Neural progenitor cell (in vitro differentiated cells): Measurements from ENCODE around the gene OR9A2. TPM values are rescaled to one million over a fixed set of nuclear protein-coding genes. Genes with fewer than 3 reads are reported as not detected.

Experiments used
- DNase-seq: peaks from one replicate; pipeline ENCODE4 v3.0.0-alpha.2; 2016; ENCODE audit warnings: low spot score
- H2AFZ ChIP-seq: fragments of 200-600 bp; sonication (generic); replicated peaks from 2 replicates; pipeline ENCODE4 v1.6.1; 2016; ENCODE audit warnings: antibody characterized with exemption
- H3F3A ChIP-seq: fragments of 200-600 bp; sonication (generic); 2 replicates; pipeline ENCODE4 v1.6.1; 2016; ENCODE audit warnings: antibody characterized with exemption, low read depth
- H3K27ac ChIP-seq: fragments of 200-600 bp; sonication (generic); 2 replicates; pipeline ENCODE4 v1.5.1; 2016; ENCODE audit warnings: mild to moderate bottlenecking
- H3K27me3 ChIP-seq: fragments of 200-600 bp; sonication (generic); 2 replicates; pipeline ENCODE4 v1.6.1; 2016; ENCODE audit warnings: mild to moderate bottlenecking, moderate library complexity
- H3K36me3 ChIP-seq: fragments of 200-600 bp; sonication (generic); 2 replicates; pipeline ENCODE4 v1.5.1; 2016
- H3K4me1 ChIP-seq: fragments of 200-600 bp; sonication (generic); 2 replicates; pipeline ENCODE4 v1.6.1; 2016; ENCODE audit warnings: mixed run types
- H3K4me2 ChIP-seq: fragments of 200-600 bp; sonication (generic); 2 replicates; pipeline ENCODE4 v1.6.1; 2016
- H3K4me3 ChIP-seq: fragments of 200-600 bp; sonication (generic); 2 replicates; pipeline ENCODE4 v1.5.1; 2016
- H3K79me2 ChIP-seq: fragments of 200-600 bp; sonication (generic); 2 replicates; pipeline ENCODE4 v1.6.1; 2016; ENCODE audit warnings: low read depth
- H3K9ac ChIP-seq: fragments of 200-600 bp; sonication (generic); 2 replicates; pipeline ENCODE4 v1.6.1; 2016
- H3K9me3 ChIP-seq: fragments of 200-600 bp; sonication (generic); 2 replicates; pipeline ENCODE4 v1.5.1; 2016; ENCODE audit warnings: low read depth
- H4K20me1 ChIP-seq: fragments of 200-600 bp; sonication (generic); 2 replicates; pipeline ENCODE4 v1.6.1; 2016; ENCODE audit warnings: low read depth
- H3K27ac Mint-ChIP-seq: 3 replicates; pipeline ENCODE4 v1.8.0; 2021; ENCODE audit warnings: mixed read lengths
- H3K27me3 Mint-ChIP-seq: 2 replicates; pipeline ENCODE4 v1.8.0; 2022; ENCODE audit warnings: low read depth, mild to moderate bottlenecking, inconsistent platforms, moderate library complexity, mixed read lengths; ENCODE audit not compliant: insufficient read depth
- H3K36me3 Mint-ChIP-seq: 3 replicates; pipeline ENCODE4 v1.8.0; 2021; ENCODE audit warnings: mixed read lengths
- H3K4me1 Mint-ChIP-seq: 3 replicates; pipeline ENCODE4 v1.8.0; 2021; ENCODE audit warnings: mixed read lengths
- H3K4me3 Mint-ChIP-seq: 3 replicates; pipeline ENCODE4 v1.8.0; 2021; ENCODE audit warnings: mild to moderate bottlenecking, moderate library complexity, mixed read lengths
- H3K9me3 Mint-ChIP-seq: 3 replicates; pipeline ENCODE4 v1.8.0; 2020; ENCODE audit warnings: mixed read lengths
- CTCF ChIP-seq: fragments of 200-600 bp; sonication (generic); IDR thresholded peaks from 2 replicates; pipeline ENCODE4 v1.5.1; 2017; ENCODE audit warnings: antibody characterized with exemption, mild to moderate bottlenecking
- EZH2 ChIP-seq: fragments of 200-600 bp; sonication (generic); IDR thresholded peaks from 2 replicates; pipeline ENCODE4 v1.6.1; 2017; ENCODE audit warnings: antibody characterized with exemption, mild to moderate bottlenecking, moderate library complexity
- EZH2phosphoT487 ChIP-seq: fragments of 200-600 bp; sonication (generic); IDR thresholded peaks from 2 replicates; pipeline ENCODE4 v1.6.1; 2017; ENCODE audit warnings: antibody characterized with exemption
- total RNA-seq: library from RNA; depleted of rRNA; stranded (reverse); fragments of >200 nt; gene quantifications from 2 replicates; pipeline ENCODE4 v1.2.3, GENCODE V29; 2015; ENCODE audit warnings: low replicate concordance

The OR9A2 gene
- total RNA-seq, 1 donor from 2014 or later: not detected

GRCh38 chr7:143042159-143042789 lies 15.3 kb upstream of the OR9A2 start:
- peak overlapping the region; percentile 58 for H3K4me2 ChIP-seq
- TF ChIP-seq CTCF (no peak), EZH2 (no peak), EZH2phosphoT487 (no peak)
- no peak overlapping the region for H3K9ac ChIP-seq
- H3K36me3 Mint-ChIP-seq: no peaks in the 10 kb centered on the region
- H4K20me1 ChIP-seq: no peaks in the 10 kb centered on the region
- DNase-seq: peak; percentile 45
- H3K27me3 Mint-ChIP-seq: no peaks in the 10 kb centered on the region
- no peaks in the 10 kb centered on the region for H3K9me3 Mint-ChIP-seq
- H3K4me3 ChIP-seq: no peak overlapping the region
- H3K27me3 ChIP-seq: no peaks in the 10 kb centered on the region
- H3K4me1 ChIP-seq: peaks cover 16% of the 10 kb centered on the region
- peak overlapping the region; percentile 76 for H3K27ac ChIP-seq
- H3F3A ChIP-seq: peaks cover 12% of the 10 kb centered on the region
- H3K79me2 ChIP-seq: no peaks in the 10 kb centered on the region
- peak overlapping the region; percentile 35 for H3K27ac Mint-ChIP-seq
- H3K4me3 Mint-ChIP-seq: no peak overlapping the region
- no peaks in the 10 kb centered on the region for H3K9me3 ChIP-seq
- peaks cover 21% of the 10 kb centered on the region for H3K4me1 Mint-ChIP-seq
- peak overlapping the region; percentile 28 for H2AFZ ChIP-seq
- no peaks in the 10 kb centered on the region for H3K36me3 ChIP-seq

GRCh38 chr7:143041346-143041745 lies 14.4 kb upstream of the OR9A2 start:
- H3K4me1 ChIP-seq: peaks cover 16% of the 10 kb centered on the region
- Mint-ChIP-seq H3K4me1 (peaks cover 21% of the 10 kb centered on the region), H3K4me3 (no peak overlapping the region), H3K36me3 (no peaks in the 10 kb centered on the region), H3K27ac (no peak overlapping the region), H3K9me3 (no peaks in the 10 kb centered on the region), H3K27me3 (no peaks in the 10 kb centered on the region)
- no peaks in the 10 kb centered on the region for H3K36me3 ChIP-seq
- TF ChIP-seq EZH2: no peak
- no peak for TF ChIP-seq CTCF
- no peak for TF ChIP-seq EZH2phosphoT487
- no peak overlapping the region for H2AFZ ChIP-seq
- DNase-seq: no peak
- H3K27ac ChIP-seq: no peak overlapping the region
- no peaks in the 10 kb centered on the region for H3K9me3 ChIP-seq
- H3F3A ChIP-seq: peaks cover 12% of the 10 kb centered on the region
- H3K4me3 ChIP-seq: no peak overlapping the region
- no peaks in the 10 kb centered on the region for H3K27me3 ChIP-seq
- H3K9ac ChIP-seq: no peak overlapping the region
- H3K79me2 ChIP-seq: no peaks in the 10 kb centered on the region
- no peak overlapping the region for H3K4me2 ChIP-seq
- no peaks in the 10 kb centered on the region for H4K20me1 ChIP-seq

GRCh38 chr7:143040209-143040715 lies 13.3 kb upstream of the OR9A2 start:
- H3K4me3 ChIP-seq: no peak overlapping the region
- H3K4me1 ChIP-seq: peaks cover 16% of the 10 kb centered on the region
- no peaks in the 10 kb centered on the region for H4K20me1 ChIP-seq
- H3K9me3 ChIP-seq: no peaks in the 10 kb centered on the region
- no peak overlapping the region for H3K4me2 ChIP-seq
- peaks cover 12% of the 10 kb centered on the region for H3F3A ChIP-seq
- peaks cover 4% of the 10 kb centered on the region for H3K9me3 Mint-ChIP-seq
- H3K36me3 Mint-ChIP-seq: no peaks in the 10 kb centered on the region
- H3K27me3 ChIP-seq: no peaks in the 10 kb centered on the region
- H3K27ac ChIP-seq: no peak overlapping the region
- H2AFZ ChIP-seq: no peak overlapping the region
- no peaks in the 10 kb centered on the region for H3K79me2 ChIP-seq
- H3K27ac Mint-ChIP-seq: no peak overlapping the region
- no peak overlapping the region for H3K9ac ChIP-seq
- TF ChIP-seq EZH2phosphoT487 (no peak), CTCF (no peak), EZH2 (no peak)
- DNase-seq: no peak
- H3K36me3 ChIP-seq: no peaks in the 10 kb centered on the region
- H3K4me3 Mint-ChIP-seq: no peak overlapping the region
- H3K4me1 Mint-ChIP-seq: peaks cover 21% of the 10 kb centered on the region
- no peaks in the 10 kb centered on the region for H3K27me3 Mint-ChIP-seq
